ENCODE measurements around the gene ARHGEF12. TPM values are rescaled to one million over a fixed set of nuclear protein-coding genes. Genes with fewer than 3 reads are reported as not detected.

ARHGEF12 gene
- total RNA-seq, 1 donor from 2014 or later = 83.1 TPM

DNA sequence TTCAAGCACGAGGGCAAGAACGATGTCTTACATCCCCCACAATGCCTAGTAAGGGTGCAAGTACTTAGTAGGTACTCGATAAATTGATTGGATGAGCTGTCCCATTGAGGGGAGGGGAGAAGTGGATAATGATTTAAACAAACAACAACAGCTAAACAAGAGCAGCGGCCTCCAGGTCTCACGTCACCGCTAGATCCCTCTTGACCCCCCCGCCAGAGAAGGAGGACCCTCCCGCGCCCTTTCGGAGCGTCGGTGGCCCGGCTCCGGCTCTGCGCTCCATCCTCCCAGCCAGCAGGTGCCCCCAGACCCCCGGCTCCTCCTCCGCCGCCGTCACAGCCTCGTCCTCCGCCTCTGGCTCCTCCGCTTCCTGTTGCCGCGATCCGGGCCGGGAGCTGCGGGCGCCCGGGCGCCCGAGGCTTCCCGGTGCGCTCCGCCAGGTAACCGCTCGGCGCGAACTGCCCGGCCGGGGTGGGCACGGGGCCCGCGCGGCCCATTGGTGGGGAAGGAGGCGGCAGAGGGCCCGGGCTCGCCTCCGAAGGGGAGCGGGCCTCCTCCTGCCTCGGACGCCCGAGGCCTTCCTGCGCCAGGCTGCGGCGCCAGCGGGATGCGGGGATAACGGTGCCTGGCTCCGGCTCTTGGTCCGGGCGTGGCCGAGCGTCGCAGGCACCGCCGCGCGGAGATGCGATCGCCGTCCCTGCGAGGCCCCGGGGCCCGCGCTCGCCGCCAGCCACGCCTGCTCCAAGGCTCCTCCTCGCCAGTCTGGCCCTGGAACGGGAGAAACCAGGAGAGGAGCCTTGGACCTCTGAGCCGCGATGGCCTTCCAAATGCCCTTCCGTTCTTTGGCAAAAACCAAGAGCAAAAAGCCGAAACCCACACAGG lies 11.0 kb upstream of the ARHGEF12 start, which contains the start of gene TLCD5:
TLCD5 (plus strand) TSS at position 368 of the 879 bp plus-strand sequence. CDS start 2,143 bp downstream, outside the sequence.
- Histone ChIP-seq H2AFZ (ENCODE audit: low read depth, low read length) (peak within 1 kb of the TSS; percentile 69), H3K4me2 (ENCODE audit: low read length) (peak within 1 kb of the TSS; percentile 87), H4K20me1 (ENCODE audit: insufficient read depth, low read length) (no peaks in the 10 kb centered on the region), H3K9me3 (ENCODE audit: insufficient read depth, low read depth, low read length) (no peaks in the 10 kb centered on the region), H3K27ac (ENCODE audit: low read depth, low read length) (peak within 1 kb of the TSS; percentile 83), H3K79me2 (ENCODE audit: insufficient read depth, low read length) (peaks cover 36% of the 10 kb centered on the region), H3K4me3 (ENCODE audit: insufficient read depth, low read depth, low read length) (peak within 1 kb of the TSS; percentile 70), H3K4me1 (ENCODE audit: insufficient read depth, low read length) (peaks cover 28% of the 10 kb centered on the region), H3K9ac (ENCODE audit: low read length) (peak within 1 kb of the TSS; percentile 92), H3K27me3 (ENCODE audit: insufficient read depth, low read length) (no peaks in the 10 kb centered on the region), H3K36me3 (ENCODE audit: insufficient read depth, low read length) (peaks cover 1% of the 10 kb centered on the region)
- Mint-ChIP-seq H3K4me1 (ENCODE audit: low read depth, unreplicated experiment) (peaks cover 21% of the 10 kb centered on the region), H3K4me3 (ENCODE audit: unreplicated experiment) (peak within 1 kb of the TSS; percentile 92), H3K27me3 (ENCODE audit: low read depth, unreplicated experiment) (peaks cover 5% of the 10 kb centered on the region), H3K36me3 (ENCODE audit: low read depth, unreplicated experiment) (peaks cover 2% of the 10 kb centered on the region), H3K27ac (ENCODE audit: unreplicated experiment) (peak within 1 kb of the TSS; percentile 90), H3K9me3 (ENCODE audit: unreplicated experiment) (no peaks in the 10 kb centered on the region)
- TF ChIP-seq CTCF (IDR thresholded peaks at IDR 0.05; ENCODE audit: insufficient read depth, low read depth, low read length) (no peak), EZH2 (IDR thresholded peaks at IDR 0.05; ENCODE audit: insufficient read depth, low read length) (no peak)
- FAIRE-seq = no peak
- DNase-seq (ENCODE audit: low read depth) = peak; percentile 61

GRCh38 chr11:120326228-120326627 lies 10.0 kb upstream of the ARHGEF12 start:
- Mint-ChIP-seq H3K4me1 (ENCODE audit: low read depth, unreplicated experiment) (peaks cover 28% of the 10 kb centered on the region), H3K27me3 (ENCODE audit: low read depth, unreplicated experiment) (peaks cover 5% of the 10 kb centered on the region)
- H3K27ac ChIP-seq (ENCODE audit: low read depth, low read length) = peak overlapping the region; percentile 83

More at GRCh38 chr11:120326228-120326627, 10.0 kb upstream of the ARHGEF12 start:
- Histone ChIP-seq H2AFZ (ENCODE audit: low read depth, low read length) (no peak overlapping the region), H3K4me2 (ENCODE audit: low read length) (peak overlapping the region; percentile 87), H3K36me3 (ENCODE audit: insufficient read depth, low read length) (peaks cover 9% of the 10 kb centered on the region), H3K4me1 (ENCODE audit: insufficient read depth, low read length) (peaks cover 38% of the 10 kb centered on the region), H3K27me3 (ENCODE audit: insufficient read depth, low read length) (no peaks in the 10 kb centered on the region), H3K4me3 (ENCODE audit: insufficient read depth, low read depth, low read length) (peak overlapping the region; percentile 70), H3K79me2 (ENCODE audit: insufficient read depth, low read length) (peaks cover 36% of the 10 kb centered on the region), H3K9me3 (ENCODE audit: insufficient read depth, low read depth, low read length) (no peaks in the 10 kb centered on the region), H3K9ac (ENCODE audit: low read length) (peak overlapping the region; percentile 92), H4K20me1 (ENCODE audit: insufficient read depth, low read length) (no peaks in the 10 kb centered on the region)
- Mint-ChIP-seq H3K4me3 (ENCODE audit: unreplicated experiment) (peak overlapping the region; percentile 92), H3K27ac (ENCODE audit: unreplicated experiment) (peak overlapping the region; percentile 90), H3K9me3 (ENCODE audit: unreplicated experiment) (no peaks in the 10 kb centered on the region), H3K36me3 (ENCODE audit: low read depth, unreplicated experiment) (peaks cover 4% of the 10 kb centered on the region)
- no peak for TF ChIP-seq EZH2 (IDR thresholded peaks at IDR 0.05; ENCODE audit: insufficient read depth, low read length)
- TF ChIP-seq CTCF (IDR thresholded peaks at IDR 0.05; ENCODE audit: insufficient read depth, low read depth, low read length) = no peak
- FAIRE-seq (no peak), DNase-seq (ENCODE audit: low read depth) (peak; percentile 84)
